ENCODE measurements around the gene RAP2A.

Gene RAP2A

DNA sequence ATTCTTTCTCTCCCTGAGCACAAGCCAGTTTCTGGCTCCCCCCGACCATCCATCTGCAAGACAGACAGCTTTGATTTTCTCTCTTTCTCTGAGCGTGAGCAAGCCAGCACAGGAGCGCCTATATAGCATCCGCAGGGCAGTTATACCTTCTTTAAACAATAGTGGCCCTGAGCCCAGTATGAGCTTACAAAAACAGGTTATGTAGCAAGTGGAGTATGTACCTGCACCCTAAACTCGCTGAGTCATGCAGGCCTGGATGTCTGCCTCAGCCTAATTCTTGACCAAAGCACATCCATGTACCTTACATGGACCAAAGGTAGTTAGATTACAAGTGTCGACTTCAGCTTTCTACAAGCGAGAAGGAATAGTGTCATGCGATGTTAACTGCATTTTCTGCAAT lies 61.7 kb downstream of the RAP2A start:
- no peak for DNase-seq (ENCODE audit: low read depth)

DNA sequence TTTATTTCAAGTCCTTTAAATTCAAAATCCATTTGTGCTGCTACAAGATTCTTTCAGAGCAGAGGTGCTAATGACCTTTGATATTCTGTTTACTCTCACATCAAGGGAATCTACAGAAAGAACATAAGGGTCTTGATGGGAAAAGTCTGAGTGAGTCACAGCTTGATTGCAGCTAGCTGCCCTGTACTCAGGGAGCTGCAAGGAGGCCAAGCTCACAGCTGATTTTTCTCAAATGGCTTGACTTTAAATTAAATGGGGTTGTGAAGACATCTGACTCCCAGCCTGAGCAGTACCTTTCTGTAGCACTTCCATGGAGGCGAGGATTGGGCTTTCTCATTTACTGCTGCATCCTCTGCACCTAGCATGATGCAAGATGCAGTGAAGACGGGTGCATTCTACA lies 62.5 kb downstream of the RAP2A start:
- DNase-seq (ENCODE audit: low read depth), result no peak

DNA sequence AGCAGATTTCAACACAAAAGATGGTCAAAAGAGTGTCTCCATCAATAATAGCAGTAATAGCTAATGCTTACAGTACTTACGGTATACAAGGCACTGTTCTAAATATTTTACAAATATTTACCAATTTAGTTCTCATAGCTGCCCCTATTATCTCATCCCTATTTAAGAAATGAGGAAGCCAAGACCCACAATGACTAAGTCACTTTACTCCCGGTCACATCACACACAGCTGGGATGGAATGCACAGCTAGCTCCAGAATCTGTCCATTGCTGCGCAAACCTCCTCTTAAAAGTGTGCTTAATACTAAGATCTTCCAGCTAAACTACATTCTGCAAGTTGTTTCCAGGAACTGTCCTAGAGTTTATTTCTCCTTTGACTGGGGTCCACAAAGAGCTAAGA lies 63.4 kb downstream of the RAP2A start:
- DNase-seq (ENCODE audit: low read depth), result no peak

DNA sequence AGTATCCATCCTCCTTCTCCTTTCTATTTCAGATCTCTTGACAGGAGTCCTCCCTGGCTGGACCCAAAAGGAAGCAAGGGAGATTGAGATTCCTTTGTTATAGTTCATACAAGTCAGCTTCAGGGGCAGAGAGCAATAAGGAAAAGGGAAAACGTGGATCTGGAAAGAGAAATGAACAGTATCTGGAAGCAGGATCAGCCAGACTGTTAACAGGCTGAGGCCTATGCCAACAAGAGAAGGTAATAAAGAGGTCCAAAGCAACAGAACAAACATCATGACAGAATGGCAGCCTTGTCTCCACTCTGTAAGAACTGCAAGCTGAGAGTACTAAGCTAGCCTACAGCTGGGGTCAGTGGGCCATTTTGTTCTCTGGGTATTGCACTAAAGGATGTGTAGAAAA lies 64.5 kb downstream of the RAP2A start:
- no peak for DNase-seq (ENCODE audit: low read depth)

DNA sequence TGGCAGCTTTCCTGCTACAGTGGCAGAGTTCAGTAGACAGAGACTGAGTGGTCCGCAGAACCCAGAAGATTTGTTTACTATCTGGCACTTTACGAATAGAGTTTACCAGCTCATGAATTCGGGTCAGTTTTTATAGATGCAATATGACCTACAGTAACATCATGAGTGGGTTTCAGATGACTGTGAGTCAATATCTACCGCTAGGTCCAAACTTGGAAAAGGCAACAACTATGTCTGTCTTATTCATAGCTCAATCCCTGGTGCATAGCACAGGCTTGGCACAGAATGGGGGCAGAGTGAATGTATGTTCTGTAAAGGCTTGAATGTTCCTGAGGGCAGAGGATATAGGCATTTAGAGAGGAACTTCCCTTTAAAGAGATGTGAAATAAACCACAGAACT lies 65.2 kb downstream of the RAP2A start:
- DNase-seq (ENCODE audit: low read depth), result no peak

DNA sequence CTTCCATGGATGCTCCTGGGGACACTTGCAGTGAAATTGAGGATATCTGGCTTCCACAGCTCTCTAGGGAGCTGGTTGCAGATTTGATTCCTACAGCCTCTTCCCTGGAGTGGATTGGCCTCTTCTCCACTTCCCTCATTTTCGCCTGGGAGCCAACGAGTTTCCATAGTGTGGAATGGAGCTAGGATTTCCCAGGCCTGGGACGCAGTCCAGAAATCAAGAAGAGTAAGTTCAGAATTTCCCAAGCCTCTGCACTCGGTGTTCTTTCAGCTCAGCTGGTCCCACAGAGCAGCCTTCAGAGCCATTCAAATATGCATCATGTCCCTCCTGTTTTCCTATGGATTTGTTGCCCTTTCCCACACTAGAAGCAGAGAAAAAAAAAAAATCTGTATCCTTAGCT lies 68.2 kb downstream of the RAP2A start:
- no peak for DNase-seq (ENCODE audit: low read depth)

DNA sequence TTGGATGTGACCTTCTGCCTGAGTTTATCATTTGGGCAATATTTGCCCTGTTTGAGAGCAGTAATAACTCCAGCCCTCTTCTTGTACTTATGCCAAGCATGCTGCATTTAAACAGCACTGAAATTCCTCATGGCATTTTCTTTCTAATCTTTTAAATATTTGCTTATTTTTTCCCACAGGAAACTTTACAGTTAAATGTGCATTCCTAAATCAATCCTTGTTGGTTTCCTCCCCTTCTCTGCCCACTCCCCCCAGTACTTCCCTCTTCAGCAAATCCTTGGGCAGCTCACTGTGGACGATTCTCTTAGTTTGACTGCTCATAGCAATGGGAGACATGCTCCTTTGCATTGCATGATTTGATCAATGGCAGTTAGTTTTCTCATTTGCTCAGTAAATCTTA lies 68.7 kb downstream of the RAP2A start:
- no peak for DNase-seq (ENCODE audit: low read depth)

DNA sequence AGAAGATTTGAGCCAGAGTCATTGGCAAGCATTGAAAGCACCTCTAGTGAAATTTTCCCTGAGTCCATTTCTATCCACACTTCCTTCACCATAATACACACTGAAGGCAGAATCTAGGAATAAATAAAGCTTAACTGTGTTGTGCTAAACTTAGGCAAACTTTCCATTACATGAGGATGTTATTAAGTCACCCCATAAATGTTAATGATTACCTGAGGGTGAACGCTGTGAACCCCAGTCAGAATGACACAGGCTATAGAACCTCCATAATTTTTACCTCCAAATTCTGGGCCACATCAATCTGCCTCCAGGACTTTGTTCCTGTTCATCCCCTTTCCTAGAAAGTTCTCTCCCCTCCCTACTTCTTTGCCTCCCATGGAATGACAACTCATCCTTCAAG lies 71.0 kb downstream of the RAP2A start:
- DNase-seq (ENCODE audit: low read depth), result no peak

DNA sequence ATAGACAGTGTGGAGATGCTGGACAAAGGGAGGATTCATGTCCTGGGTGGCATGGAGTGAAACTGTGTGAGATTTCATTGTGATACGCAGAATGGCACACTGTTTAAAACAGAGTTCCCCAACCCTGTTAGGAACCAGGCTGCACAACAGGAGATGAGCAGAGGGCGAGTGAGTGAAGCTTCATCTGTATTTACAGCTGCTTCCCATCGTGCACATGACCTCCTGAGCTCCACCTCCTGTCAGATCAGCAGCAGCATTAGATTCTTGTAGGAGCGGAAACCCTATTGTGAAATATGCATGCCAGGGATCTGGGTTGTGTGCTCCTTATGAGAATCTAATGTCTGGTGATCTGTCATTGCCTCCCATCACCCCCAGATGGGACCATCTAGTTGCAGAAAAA lies 72.5 kb downstream of the RAP2A start:
- no peak for DNase-seq (ENCODE audit: low read depth)

DNA sequence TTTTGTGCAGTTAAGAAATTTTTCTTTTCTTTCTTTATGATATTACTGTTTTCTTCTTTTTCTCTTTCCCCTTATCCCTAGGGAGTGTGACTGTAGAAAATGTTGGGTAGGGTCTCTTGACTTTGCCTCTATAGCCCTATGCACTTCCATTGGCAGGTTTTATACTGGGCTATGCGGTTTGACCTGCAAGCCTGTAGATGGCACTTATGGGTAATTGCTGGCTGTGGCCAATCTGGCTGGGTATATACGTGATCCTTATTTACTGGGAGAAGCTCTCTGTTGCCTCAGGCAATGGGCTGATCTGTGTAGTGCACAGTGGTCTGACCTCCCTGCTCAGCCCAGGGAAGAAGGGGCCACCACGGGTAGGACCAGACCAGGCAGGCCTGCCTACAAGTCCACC lies 78.8 kb downstream of the RAP2A start:
- no peak for DNase-seq (ENCODE audit: low read depth)

DNA sequence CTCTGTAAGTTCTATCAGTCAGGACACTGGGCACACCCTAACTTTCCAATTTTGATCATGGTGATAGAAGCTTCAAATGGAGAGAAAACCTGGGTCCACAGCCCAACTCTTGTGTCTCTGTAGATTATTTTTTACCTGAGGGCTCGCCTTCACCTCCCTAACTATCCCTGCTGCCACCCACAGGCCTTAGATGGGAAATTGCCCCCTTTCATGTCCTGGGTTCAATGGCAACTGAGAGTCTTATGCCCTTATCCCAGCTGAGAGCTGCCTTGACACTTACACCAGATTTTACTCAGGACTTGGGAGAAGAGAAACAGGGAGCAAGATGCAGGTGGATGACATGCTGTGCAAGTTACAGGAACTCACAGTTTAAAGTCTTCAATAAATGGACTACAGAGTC lies 81.7 kb downstream of the RAP2A start:
- DNase-seq (ENCODE audit: low read depth), result no peak

DNA sequence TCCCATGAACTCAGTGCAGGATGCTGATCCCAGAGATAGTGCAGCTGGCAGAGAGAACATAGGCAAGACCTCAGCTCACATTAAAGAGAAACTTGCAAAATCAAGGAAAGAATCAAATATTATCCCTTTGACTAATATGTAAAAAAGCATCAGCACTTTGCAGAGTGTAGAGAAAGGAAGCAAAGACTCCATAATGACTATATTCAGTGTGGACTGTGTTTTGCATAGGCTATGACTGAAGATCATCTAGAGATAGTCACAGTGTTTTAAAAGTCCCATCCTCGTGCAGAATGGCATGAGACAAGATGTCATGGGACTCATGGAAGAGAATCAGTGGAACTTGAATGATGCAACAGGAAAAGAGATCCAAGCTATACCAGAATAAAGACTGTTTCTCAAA lies 84.0 kb downstream of the RAP2A start:
- no peak for DNase-seq (ENCODE audit: low read depth)
